DOHH2 (cell line): ENCODE measurements around the gene ZNF280A.

ENCODE experiments used
- CTCF ChIP-seq: fragments of 200-600 bp; sonication (generic); IDR thresholded peaks from one replicate; pipeline ENCODE4 v1.5.1; 2014; ENCODE audit warnings: antibody characterized with exemption, mild to moderate bottlenecking, low read depth, low read length; ENCODE audit not compliant: poor library complexity, severe bottlenecking
- EZH2phosphoT487 ChIP-seq: fragments of 200-600 bp; sonication (generic); IDR thresholded peaks from 2 replicates; pipeline ENCODE4 v1.6.1; 2017; ENCODE audit warnings: borderline replicate concordance, mild to moderate bottlenecking, antibody characterized with exemption, low read length, moderate library complexity, mixed read lengths

GRCh38 chr22:22558972-22559603 is 39.0 kb upstream of the ZNF280A start, which contains the start of gene PRAME:
- TF ChIP-seq CTCF (peak; percentile 99), EZH2phosphoT487 (no peak)
